Prostate gland (tissue), 2 donors: ENCODE data around the gene ZNF544.

Experiments used
- CTCF ChIP-seq, 4 experiments: fragments of 200-600 bp in 2 of 4; fragments of 450-650 bp in 2 of 4; sonication (generic) in 2 of 4; IDR thresholded peaks; 1 replicate in 3 of 4; 2 replicates in 1 of 4; pipeline ENCODE4 v1.5.1; 2016 to 2019; ENCODE audit warnings: antibody characterized with exemption in 4 of 4, mild to moderate bottlenecking in 2 of 4, moderate library complexity in 2 of 4
- POLR2A ChIP-seq: fragments of 450-650 bp; IDR thresholded peaks from one replicate; pipeline ENCODE4 v1.6.1; 2016; ENCODE audit warnings: antibody characterized with exemption, mild to moderate bottlenecking
- POLR2AphosphoS5 ChIP-seq: sonication (generic); formaldehyde crosslinking; IDR thresholded peaks from one replicate; pipeline ENCODE4 v1.6.1; 2017; ENCODE audit warnings: antibody characterized with exemption

GRCh38 chr19:58304255-58304654 lies 75.5 kb downstream of the ZNF544 start:
- TF ChIP-seq CTCF (IDR thresholded peaks at IDR 0.05), result no peak
- no peak for TF ChIP-seq POLR2A
- TF ChIP-seq POLR2AphosphoS5, result no peak
